Testis (tissue), 2 donors: ENCODE data around the gene CD9.

ENCODE experiments used
- POLR2A ChIP-seq: fragments of 450-650 bp; IDR thresholded peaks from one replicate; pipeline ENCODE4 v1.6.1; 2017; ENCODE audit warnings: antibody characterized with exemption, mild to moderate bottlenecking, moderate library complexity
- TF ChIP-seq, protein P1 (sequence below), 3 experiments: fragments of 450-650 bp in 2 of 3; fragments of 200-600 bp in 1 of 3; sonication (generic) in 1 of 3; IDR thresholded peaks; one replicate each; pipeline ENCODE4 v1.5.1; 2016 to 2019; ENCODE audit warnings: antibody characterized with exemption in 3 of 3, mild to moderate bottlenecking in 2 of 3, moderate library complexity in 1 of 3

GRCh38 chr12:6265038-6265405, 64.8 kb downstream of the CD9 start:
- TF ChIP-seq, protein P1, sequence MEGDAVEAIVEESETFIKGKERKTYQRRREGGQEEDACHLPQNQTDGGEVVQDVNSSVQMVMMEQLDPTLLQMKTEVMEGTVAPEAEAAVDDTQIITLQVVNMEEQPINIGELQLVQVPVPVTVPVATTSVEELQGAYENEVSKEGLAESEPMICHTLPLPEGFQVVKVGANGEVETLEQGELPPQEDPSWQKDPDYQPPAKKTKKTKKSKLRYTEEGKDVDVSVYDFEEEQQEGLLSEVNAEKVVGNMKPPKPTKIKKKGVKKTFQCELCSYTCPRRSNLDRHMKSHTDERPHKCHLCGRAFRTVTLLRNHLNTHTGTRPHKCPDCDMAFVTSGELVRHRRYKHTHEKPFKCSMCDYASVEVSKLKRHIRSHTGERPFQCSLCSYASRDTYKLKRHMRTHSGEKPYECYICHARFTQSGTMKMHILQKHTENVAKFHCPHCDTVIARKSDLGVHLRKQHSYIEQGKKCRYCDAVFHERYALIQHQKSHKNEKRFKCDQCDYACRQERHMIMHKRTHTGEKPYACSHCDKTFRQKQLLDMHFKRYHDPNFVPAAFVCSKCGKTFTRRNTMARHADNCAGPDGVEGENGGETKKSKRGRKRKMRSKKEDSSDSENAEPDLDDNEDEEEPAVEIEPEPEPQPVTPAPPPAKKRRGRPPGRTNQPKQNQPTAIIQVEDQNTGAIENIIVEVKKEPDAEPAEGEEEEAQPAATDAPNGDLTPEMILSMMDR (IDR thresholded peaks at IDR 0.05): no peak
- TF ChIP-seq POLR2A: no peak
